Subcutaneous abdominal adipose tissue (tissue), 5 donors: ENCODE data around the gene MICU1.

Experiments used
- H3K27ac ChIP-seq: one replicate; pipeline ENCODE4 v1.7.0; 2013; ENCODE audit warnings: low read depth, mild to moderate bottlenecking, inconsistent platforms, low read length, moderate library complexity
- H3K27me3 ChIP-seq, 5 donors: one replicate each; pipeline ENCODE4 v1.7.0; 2013; ENCODE audit warnings: low read length in 5 of 5, inconsistent platforms in 1 of 5; ENCODE audit not compliant: control insufficient read depth in 5 of 5, insufficient read depth in 4 of 5
- H3K36me3 ChIP-seq, 5 donors: one replicate each; pipeline ENCODE4 v1.7.0; 2013; ENCODE audit warnings: low read length in 5 of 5; ENCODE audit not compliant: control insufficient read depth in 5 of 5, insufficient read depth in 5 of 5
- H3K4me1 ChIP-seq, 5 donors: one replicate each; pipeline ENCODE4 v1.7.0; 2013; ENCODE audit warnings: low read length in 5 of 5, mild to moderate bottlenecking in 3 of 5, moderate library complexity in 1 of 5; ENCODE audit not compliant: control insufficient read depth in 5 of 5, insufficient read depth in 5 of 5
- H3K4me3 ChIP-seq, 5 donors: one replicate each; pipeline ENCODE4 v1.7.0; 2013; ENCODE audit warnings: low read length in 5 of 5, low read depth in 1 of 5
- H3K9ac ChIP-seq, 5 donors: one replicate each; pipeline ENCODE4 v1.7.0; 2013; ENCODE audit warnings: low read length in 5 of 5, mild to moderate bottlenecking in 4 of 5, moderate library complexity in 3 of 5
- H3K9me3 ChIP-seq, 5 donors: one replicate each; pipeline ENCODE4 v1.7.0; 2013; ENCODE audit warnings: low read length in 5 of 5; ENCODE audit not compliant: control insufficient read depth in 5 of 5
- donor health status: healthy.
- donor health status: healthy.
- donor health status: healthy.
- donor health status: healthy.
- donor health status: healthy.

The MICU1 gene

GRCh38 chr10:72499701-72500100 is 126.2 kb downstream of the MICU1 start:
- Histone ChIP-seq H3K36me3 (peaks cover 0 to 3% (median 0%) of the 10 kb centered on the region in 5 donors), H3K9ac (no peak overlapping the region), H3K4me1 (peaks cover 0 to 13% (median 12%) of the 10 kb centered on the region in 5 donors), H3K27me3 (no peaks in the 10 kb centered on the region), H3K9me3 (peaks cover 0 to 9% (median 0%) of the 10 kb centered on the region in 5 donors), H3K4me3 (no peak overlapping the region), H3K27ac (no peak overlapping the region)

GRCh38 chr10:72490951-72491350 is 134.9 kb downstream of the MICU1 start:
- Histone ChIP-seq H3K36me3 (peaks cover 0 to 4% (median 0%) of the 10 kb centered on the region in 5 donors), H3K9me3 (no peaks in the 10 kb centered on the region), H3K9ac (no peak overlapping the region), H3K27me3 (no peaks in the 10 kb centered on the region), H3K4me3 (no peak overlapping the region), H3K4me1 (no peaks in the 10 kb centered on the region), H3K27ac (no peak overlapping the region)

- H3K4me3 ChIP-seq, result no peak overlapping the region
- H3K27ac ChIP-seq, result no peak overlapping the region
- peaks cover 0 to 9% (median 5%) of the 10 kb centered on the region in 5 donors for H3K36me3 ChIP-seq
- no peaks in the 10 kb centered on the region for H3K9me3 ChIP-seq
- H3K9ac ChIP-seq, result no peak overlapping the region
- no peaks in the 10 kb centered on the region for H3K27me3 ChIP-seq
- H3K4me1 ChIP-seq, result no peaks in the 10 kb centered on the region
These were observed 138.4 kb downstream of the MICU1 start for GRCh38 chr10:72487521-72487920.

- Histone ChIP-seq H3K27me3 (no peaks in the 10 kb centered on the region), H3K36me3 (peaks cover 0 to 9% (median 5%) of the 10 kb centered on the region in 5 donors), H3K9ac (no peak overlapping the region), H3K4me1 (no peaks in the 10 kb centered on the region), H3K9me3 (no peaks in the 10 kb centered on the region), H3K27ac (no peak overlapping the region), H3K4me3 (no peak overlapping the region)
These were observed 138.8 kb downstream of the MICU1 start for GRCh38 chr10:72487116-72487515.

- no peaks in the 10 kb centered on the region for H3K9me3 ChIP-seq
- no peaks in the 10 kb centered on the region for H3K27me3 ChIP-seq
- H3K36me3 ChIP-seq, result peaks cover 0 to 8% (median 5%) of the 10 kb centered on the region in 5 donors
- H3K27ac ChIP-seq, result no peak overlapping the region
- no peaks in the 10 kb centered on the region for H3K4me1 ChIP-seq
- no peak overlapping the region for H3K4me3 ChIP-seq
- no peak overlapping the region for H3K9ac ChIP-seq
These were observed 140.2 kb downstream of the MICU1 start for GRCh38 chr10:72485701-72486100.

- Histone ChIP-seq H3K9me3 (no peaks in the 10 kb centered on the region), H3K4me3 (no peak overlapping the region), H3K4me1 (no peaks in the 10 kb centered on the region), H3K27me3 (no peaks in the 10 kb centered on the region), H3K27ac (no peak overlapping the region), H3K9ac (no peak overlapping the region), H3K36me3 (peaks cover 0 to 6% (median 5%) of the 10 kb centered on the region in 5 donors)
These were observed 141.4 kb downstream of the MICU1 start for GRCh38 chr10:72484521-72484920.

- H3K27ac ChIP-seq, result no peak overlapping the region
- no peak overlapping the region for H3K4me3 ChIP-seq
- H3K36me3 ChIP-seq, result peaks cover 0 to 6% (median 5%) of the 10 kb centered on the region in 5 donors
- H3K27me3 ChIP-seq, result no peaks in the 10 kb centered on the region
- H3K4me1 ChIP-seq, result no peaks in the 10 kb centered on the region
- H3K9me3 ChIP-seq, result no peaks in the 10 kb centered on the region
- no peak overlapping the region for H3K9ac ChIP-seq
These were observed 142.4 kb downstream of the MICU1 start for GRCh38 chr10:72483471-72483870.

- Histone ChIP-seq H3K27ac (no peak overlapping the region), H3K4me1 (no peaks in the 10 kb centered on the region), H3K27me3 (no peaks in the 10 kb centered on the region), H3K36me3 (peaks cover 5 to 11% (median 10%) of the 10 kb centered on the region in 5 donors), H3K9me3 (no peaks in the 10 kb centered on the region), H3K9ac (no peak overlapping the region), H3K4me3 (no peak overlapping the region)
These were observed 145.0 kb downstream of the MICU1 start for GRCh38 chr10:72480861-72481260.

GRCh38 chr10:72477463-72477862 is 148.4 kb downstream of the MICU1 start:
- peaks cover 14 to 31% (median 16%) of the 10 kb centered on the region in 5 donors for H3K36me3 ChIP-seq
- no peaks in the 10 kb centered on the region for H3K4me1 ChIP-seq
- no peak overlapping the region for H3K4me3 ChIP-seq
- no peak overlapping the region for H3K9ac ChIP-seq
- H3K9me3 ChIP-seq, result no peaks in the 10 kb centered on the region
- no peaks in the 10 kb centered on the region for H3K27me3 ChIP-seq
- no peak overlapping the region for H3K27ac ChIP-seq

GRCh38 chr10:72472306-72472705 is 153.6 kb downstream of the MICU1 start:
- Histone ChIP-seq H3K27me3 (no peaks in the 10 kb centered on the region), H3K36me3 (peaks cover 16 to 40% (median 20%) of the 10 kb centered on the region in 5 donors), H3K4me1 (no peaks in the 10 kb centered on the region), H3K4me3 (no peak overlapping the region), H3K9me3 (no peaks in the 10 kb centered on the region), H3K27ac (no peak overlapping the region), H3K9ac (no peak overlapping the region)

GRCh38 chr10:72470666-72471065 is 155.2 kb downstream of the MICU1 start:
- Histone ChIP-seq H3K27ac (no peak overlapping the region), H3K36me3 (peaks cover 10 to 34% (median 15%) of the 10 kb centered on the region in 5 donors), H3K9me3 (no peaks in the 10 kb centered on the region), H3K4me1 (no peaks in the 10 kb centered on the region), H3K9ac (no peak overlapping the region), H3K4me3 (no peak overlapping the region), H3K27me3 (no peaks in the 10 kb centered on the region)
